Suppressor macrophage treated with lipopolysaccharide for 1 hour (primary cell): ENCODE results near the gene TGM2.

Experiments
- DNase-seq, 3 donors: peaks; one replicate each; pipeline ENCODE4 v3.0.0-alpha.2; 2020 to 2022

TGM2 gene

GRCh38 chr20:38143646-38144554, 21.2 kb downstream of the TGM2 start:
- peak; percentile 97 to 99 (median 98) for DNase-seq

GRCh38 chr20:38143238-38143645, 21.8 kb downstream of the TGM2 start:
- DNase-seq = peak in 1 of 3 donors; percentile 44

- DNase-seq = no peak
Observed at GRCh38 chr20:38141889-38142494, 23.1 kb downstream of the TGM2 start.

DNA sequence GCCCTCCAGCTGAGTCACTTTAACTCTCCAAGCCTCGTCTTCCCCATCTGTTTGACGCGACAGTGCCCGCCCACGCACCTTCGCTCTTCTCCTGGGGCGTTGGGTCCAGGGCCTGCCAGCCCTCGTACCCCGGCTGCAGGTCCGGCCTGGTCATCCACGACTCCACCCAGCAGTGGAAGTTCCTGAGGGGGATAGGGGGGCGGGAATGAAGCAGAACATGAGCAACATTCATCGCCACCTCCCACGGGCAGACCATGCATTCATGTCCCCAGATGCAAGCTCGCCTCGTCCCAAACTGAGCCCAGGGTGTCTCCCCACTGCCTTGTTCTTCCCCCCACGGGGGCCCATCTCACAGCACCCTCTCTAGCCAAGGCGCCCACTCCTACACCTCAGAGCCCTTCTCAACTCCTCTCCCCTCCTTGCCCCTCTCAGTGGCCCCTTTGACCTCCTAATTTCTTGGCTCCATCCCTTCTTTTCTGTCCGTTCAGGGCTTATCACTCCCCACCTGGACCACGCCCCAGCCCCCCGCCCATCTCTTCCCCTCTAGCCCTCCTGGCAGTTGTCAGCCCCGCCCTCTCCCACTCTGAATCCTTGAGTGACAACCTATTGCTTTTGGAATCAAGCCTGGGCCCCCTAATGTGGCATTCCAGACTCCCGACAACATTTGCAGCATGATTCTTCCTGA, 23.7 kb downstream of the TGM2 start:
- peak; percentile 61 to 90 (median 69) for DNase-seq

DNA sequence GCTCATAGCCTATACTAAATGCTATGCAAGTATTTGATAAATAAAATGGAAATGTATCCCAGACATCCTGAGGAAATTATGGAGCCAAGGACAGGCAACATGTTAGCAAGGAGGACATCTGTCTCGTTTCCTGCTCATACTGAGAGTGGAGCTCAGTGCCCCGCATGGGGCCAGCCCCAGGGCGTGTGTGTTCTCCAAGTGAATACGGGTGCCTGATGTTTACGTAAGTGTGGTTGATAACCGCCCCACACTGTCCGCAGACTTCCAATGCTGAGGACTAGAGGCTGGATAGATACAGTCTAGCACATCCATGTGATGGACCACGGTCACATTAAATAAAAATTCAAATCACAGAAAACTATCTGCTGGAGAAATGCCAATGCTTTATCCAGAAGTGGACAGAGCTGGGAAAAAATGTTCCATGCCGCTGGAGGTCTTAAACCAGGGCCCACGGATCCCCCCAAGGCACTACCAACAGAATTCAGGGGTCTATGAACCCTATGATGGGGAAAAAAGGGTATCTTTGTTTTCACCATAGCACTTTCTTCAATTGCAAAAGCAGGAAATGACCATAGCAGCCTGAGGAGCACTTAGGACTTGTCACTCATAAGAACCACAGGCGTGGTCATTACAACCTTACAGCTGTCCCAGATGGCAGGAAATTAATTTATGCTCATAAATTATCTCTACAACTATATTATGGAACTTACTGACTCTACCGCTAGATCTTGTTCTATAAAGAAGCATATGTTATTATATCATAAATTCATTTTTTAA, 24.9 kb downstream of the TGM2 start:
- DNase-seq = peak in 1 of 3 donors; percentile 34

DNA sequence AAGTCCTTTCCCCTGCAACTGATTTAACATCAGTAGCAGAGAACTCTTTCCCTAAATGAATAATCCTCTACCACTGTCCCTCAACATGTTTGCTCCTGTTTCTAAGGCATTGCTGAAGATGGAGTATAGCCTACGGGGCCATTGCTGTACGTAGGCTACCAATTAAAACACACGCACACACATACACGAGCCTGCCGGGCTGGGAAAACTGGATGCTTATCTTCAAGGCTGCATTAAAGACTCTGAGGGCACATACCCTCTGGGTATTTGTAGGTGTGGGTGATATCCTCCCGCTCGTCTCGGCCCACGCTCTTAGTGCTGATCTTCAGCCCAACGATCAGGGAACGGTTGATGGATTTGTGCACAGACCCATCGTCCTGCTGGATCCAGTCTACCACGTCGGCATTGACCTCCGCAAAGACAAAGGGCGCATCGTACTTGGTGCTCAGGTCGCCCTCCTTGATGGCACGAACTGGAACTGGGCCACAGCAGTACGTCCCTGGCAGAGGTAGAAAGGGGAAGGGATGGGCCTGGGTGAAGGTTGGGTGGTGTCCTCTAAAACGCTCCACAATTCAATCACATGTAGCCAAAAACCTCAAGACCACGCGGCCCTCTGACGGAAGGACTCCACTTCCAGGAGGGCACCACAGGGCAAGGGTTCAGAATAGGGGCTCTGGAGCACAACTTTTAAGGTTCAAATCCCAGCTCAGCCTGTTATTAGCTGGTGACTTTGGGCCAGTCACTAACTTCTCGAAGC, 25.7 kb downstream of the TGM2 start:
- no peak for DNase-seq

DNA sequence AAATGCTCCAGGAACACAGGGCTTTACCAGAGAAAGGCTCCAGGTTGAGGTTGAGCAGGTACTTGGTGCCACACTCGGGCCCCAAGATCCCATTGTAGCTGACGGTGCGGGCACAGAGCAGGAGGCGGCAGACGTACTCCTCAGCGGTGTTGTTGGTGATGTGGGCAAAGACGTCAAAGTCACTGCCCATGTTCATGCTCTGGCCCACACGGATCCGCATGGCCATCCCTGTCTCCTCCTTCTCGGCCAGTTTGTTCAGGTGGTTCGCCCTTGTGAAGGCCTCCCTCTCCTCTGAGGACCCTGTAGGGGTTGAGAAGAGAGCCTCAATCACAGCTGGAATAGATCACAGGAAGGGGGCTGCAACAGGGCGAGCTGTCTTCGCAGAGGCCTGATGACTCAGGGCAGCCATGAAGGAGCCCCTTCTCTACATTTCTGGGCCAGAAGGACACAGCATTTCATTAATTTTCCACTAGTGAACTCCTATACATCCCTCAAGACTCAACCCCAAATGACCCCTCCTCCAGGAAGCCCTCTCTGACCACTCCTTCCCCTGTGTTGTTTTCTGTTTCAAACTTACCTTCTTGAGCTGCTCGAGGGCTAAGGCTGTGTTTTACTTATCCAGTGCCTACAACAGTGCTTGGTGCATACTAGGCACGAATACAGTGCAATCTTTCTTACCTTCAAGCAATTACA, 26.8 kb downstream of the TGM2 start:
- DNase-seq = no peak

DNA sequence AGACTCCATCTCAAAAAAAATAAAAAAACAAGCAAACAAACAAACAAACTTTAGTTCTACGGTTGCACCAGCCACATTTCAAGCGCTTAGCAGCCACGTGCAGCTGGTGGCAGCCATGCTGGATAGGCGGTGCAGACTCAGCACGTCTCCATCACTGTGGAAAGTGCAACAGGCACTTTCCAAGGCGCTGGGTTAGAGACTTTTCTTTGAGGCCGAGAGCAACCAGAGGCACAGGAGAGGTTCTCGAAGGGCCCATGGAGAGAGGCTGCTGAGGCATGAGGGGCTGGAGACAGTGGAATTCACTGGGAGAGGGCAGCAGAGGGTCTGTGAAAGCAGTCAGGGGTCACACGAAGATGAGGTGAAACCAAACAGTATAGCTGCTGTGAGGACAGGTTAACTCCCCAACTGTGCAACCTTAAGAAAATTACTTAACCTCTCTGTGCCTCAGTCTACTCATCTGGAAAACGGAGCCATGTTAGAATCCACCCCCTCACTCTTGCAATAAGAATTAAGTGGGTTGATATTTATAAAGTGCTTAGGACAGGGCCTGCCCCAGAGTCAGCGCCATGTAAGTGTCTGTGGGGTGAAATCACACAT, 27.5 kb downstream of the TGM2 start:
- no peak for DNase-seq

DNA sequence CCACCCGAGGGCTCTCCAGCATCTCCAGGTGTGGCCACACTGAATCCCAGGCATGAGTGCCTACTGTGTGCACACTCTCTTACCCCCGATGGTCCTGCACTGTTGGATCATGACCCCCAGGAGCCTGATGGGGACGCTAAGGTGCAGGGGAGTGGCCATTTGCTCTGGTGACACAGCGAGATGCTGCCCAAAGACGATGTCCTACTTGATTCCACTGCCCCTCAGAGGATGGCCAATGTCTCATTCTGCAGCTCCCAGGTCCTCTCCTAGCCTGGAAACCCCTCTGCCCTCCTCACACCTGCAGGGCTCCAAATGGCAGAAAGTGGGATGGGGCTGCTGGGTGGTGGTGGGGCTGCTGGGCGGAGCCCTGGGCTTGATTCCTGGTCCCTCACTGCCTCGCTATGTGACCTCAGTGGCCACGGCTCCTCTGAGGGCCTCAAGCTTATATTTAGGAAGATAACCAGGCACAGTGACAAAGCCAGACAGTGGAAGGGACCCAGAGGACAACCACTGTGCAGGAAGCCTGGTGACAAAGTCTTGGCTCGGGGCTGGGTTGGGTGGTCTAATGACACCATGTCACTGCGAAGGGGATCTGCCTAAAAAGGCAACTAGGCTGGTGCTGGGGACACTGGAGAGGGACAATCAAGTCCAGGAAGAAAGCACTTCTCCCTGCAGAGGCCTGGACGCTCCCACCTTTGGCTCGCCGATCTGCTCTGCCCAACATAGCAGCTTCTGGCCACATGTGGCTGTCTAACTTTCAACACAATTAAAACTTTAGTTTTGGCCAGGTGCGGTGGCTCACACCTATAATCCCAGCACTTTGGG, 28.4 kb downstream of the TGM2 start:
- no peak for DNase-seq

DNA sequence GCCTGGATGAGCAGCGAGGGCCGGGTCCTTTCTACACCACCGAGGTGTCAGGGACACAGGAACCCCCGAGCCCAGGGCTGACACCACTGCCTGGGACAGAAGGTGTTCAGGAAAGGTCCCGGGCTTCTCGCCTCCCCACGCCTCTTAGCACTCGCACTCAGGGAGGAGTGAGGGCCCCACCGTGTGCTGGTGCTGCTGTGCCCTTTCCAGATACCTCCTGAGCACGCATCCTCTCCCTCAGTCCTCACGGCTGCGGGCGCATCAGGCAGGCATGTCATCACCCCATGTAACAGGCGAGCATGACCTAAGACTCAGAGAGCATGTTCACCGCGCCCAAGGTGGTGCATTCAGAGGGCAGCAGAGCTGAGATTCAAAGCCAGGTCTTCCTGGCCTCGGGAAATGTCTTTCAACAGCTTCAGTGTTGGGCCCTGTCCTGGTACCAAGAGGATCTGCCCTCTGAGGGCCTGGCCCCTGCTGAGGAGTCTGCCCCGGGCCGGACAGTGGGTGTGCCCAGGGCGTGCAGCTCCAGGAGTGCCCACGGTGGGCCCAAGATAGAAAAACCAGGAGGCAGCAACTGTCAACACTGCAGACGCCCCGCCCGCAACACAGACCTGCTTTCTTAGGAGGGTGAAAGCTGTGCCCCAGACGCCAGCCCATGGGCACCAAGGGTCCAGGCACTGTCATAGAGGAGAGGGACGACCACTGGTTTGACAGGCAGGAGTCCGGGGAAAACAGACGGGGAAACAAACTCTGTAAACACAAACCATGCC, 29.2 kb downstream of the TGM2 start:
- no peak for DNase-seq

DNA sequence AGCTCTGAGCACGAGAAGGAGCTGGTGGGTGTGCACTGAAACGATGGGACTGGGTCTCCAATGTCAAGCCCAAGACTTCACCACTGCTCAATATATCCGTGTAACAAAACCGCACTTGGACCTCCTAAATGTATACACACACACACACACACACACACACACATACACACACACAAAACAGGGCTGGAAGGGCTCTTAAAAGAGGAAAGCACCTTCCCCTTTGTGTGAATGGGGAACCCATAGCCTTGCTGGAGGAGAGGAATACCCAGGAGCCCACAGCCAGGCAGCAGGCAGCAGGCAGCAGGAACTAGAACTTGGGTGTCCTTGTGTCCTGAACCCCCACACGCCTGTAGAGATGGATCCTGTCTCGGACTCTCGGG, 29.8 kb downstream of the TGM2 start:
- DNase-seq = peak in 1 of 3 donors; percentile 31

- DNase-seq = no peak
Observed at GRCh38 chr20:38134427-38135270, 30.4 kb downstream of the TGM2 start.

DNA sequence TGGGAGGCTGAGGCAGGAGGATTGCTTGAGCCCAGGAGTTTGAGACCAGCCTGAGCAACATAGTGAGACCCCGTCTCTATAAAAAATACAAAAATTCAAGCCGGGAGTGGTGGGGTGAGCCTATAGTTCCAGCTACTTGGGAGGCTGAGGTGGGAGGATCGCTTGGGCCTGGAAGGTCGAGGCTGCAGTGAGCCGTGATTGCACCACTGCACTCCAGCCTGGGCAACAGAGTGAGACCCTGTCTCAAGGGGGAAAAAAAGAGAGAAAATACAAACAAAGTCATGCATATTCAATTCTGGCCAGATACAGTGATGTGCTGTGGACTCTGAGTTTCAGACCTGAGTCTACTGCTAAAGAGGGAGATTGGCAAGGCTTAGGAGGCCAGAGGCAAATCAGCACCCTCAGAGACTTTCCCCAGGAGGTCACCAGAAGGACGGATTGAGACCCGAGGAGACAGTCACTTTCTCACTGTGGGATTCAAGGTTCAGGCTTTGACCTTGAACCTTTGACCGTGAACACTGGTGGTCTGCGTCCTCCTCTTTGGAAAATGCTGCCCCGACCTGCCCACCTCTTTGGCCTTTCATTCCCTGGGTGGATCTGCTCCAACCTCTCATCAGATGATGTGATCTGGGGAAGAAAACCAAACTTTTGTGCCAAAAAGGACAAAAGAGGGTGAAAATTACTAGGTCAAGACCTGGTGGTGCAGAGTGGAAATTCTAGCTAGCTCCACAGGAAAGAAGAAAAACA, 31.2 kb downstream of the TGM2 start:
- no peak for DNase-seq

DNA sequence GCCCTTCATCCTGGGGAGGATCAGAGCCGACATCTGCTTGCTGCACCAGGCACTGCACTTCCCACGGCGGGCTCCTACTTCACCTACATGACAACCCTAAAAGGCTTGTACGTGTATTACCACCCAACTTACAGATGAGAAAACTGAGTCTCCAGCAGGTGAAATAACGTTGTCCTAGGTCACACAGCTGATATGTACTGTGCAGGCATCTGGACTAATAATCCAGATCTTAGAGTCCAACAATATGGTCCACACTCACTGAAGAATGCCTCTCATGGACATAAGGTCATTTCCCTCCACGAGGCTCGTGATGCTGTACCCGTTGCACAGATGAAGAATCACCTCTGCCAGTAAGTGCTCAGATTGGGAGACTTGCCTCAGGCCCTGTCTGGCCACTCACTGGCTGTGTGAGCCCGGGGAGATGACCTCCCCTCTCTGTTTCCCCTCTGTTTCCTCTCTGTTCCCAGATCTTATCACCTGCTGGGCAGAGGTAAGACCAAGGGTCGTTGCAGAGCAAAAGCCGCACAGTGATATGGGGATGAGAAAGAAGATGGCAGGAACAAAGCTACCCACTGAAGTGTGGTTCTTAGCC, 32.1 kb downstream of the TGM2 start:
- DNase-seq = no peak

DNA sequence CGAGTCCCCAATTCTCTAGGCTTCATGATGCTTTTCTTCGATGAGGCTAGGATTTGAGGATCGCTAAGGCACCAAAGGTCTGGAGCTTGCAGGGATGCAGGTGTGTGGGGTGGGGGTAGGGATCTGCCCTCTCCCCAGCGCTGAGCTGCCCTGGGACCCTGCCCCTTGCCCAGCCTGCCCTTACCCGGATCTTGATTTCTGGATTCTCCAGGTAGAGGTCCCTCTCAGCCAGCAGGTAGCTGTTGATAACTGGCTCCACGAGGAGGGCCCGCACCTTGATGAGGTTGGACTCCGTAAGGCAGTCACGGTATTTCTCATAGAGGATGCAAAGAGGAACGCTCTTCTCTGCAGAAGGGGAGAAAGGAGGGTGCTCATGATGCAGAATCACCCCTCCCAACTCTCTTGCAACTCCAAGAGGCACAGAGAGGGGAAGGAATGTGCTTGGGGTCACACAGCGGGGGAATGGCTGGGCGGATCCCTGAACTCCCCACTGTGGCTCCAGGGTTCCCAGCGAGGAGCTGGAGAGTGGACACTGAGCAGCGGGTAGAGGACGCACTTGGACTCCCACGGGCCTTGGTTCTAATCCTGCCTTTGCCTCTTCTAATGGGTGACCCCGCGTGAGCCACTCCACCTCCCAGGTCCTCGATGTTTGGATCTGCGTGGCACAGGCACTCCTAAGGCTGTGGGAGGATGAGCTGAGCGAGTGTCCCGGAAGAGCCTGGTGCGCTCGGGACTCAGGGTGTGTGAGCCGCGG, 32.7 kb downstream of the TGM2 start:
- no peak for DNase-seq

- DNase-seq = no peak
Observed at GRCh38 chr20:38131588-38132121, 33.4 kb downstream of the TGM2 start.
